ENCODE measurements around the gene DLGAP5. TPM values are rescaled to one million over a fixed set of nuclear protein-coding genes. Genes with fewer than 3 reads are reported as not detected.

The DLGAP5 gene
- total RNA-seq, 2 donors from 2014 or later = 0.12 TPM; not detected in 1

DNA sequence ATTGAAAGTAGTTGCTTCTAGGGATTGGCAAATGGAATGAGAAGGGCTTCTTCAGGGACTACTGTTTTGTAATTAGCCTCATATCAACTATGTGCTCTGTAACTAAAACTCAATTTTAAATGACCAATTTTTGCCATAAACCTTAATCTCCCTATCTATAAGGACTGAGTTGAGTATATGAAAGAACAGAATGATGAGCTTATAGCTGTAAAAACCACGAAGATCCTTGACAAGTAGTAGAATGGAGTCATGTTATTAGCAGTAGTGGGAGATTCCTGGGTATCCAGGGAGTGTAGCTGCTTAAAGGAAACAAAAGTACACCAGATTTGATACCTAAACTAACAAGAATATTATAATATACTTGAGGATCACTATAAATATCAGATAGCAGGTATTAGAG, 34.3 kb downstream of the DLGAP5 start:
- H3K4me1 Mint-ChIP-seq = peaks cover 27% of the 10 kb centered on the region
- peaks cover 2% of the 10 kb centered on the region for H3K36me3 Mint-ChIP-seq (ENCODE audit: low read depth)
- H3K4me3 Mint-ChIP-seq = no peak overlapping the region
- H3K27ac Mint-ChIP-seq = peak overlapping the region; percentile 54
- ATAC-seq (no peak), DNase-seq (no peak)
- no peaks in the 10 kb centered on the region for H3K27me3 Mint-ChIP-seq
- no peaks in the 10 kb centered on the region for H3K9me3 ChIP-seq (ENCODE audit: control insufficient read depth, low read length, poor library complexity, severe bottlenecking)

DNA sequence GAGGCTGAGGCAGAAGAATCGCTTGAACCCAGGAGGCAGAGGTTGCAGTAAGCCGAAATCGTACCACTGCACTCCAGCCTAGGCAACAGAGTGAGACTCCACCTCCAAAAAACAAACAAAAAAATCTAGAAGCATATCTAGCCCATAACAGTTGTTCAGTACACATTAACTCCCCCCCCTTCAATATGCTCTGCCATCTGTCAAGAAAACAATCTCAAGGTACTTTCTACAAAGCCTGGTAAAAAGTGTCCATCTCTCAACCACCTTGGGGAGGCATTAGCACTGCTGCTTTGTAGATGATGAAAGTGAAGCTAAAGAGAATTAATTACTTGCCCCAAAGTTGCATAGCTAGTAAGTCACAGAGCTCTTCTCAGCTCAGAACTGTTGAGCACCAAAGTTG, 37.4 kb downstream of the DLGAP5 start:
- peaks cover 18% of the 10 kb centered on the region for H3K4me1 Mint-ChIP-seq
- no peaks in the 10 kb centered on the region for H3K36me3 Mint-ChIP-seq (ENCODE audit: low read depth)
- H3K9me3 ChIP-seq (ENCODE audit: control insufficient read depth, low read length, poor library complexity, severe bottlenecking) = no peaks in the 10 kb centered on the region
- H3K4me3 Mint-ChIP-seq = no peak overlapping the region
- H3K27me3 Mint-ChIP-seq = no peaks in the 10 kb centered on the region
- ATAC-seq = no peak
- H3K27ac Mint-ChIP-seq = no peak overlapping the region
- no peak for DNase-seq

DNA sequence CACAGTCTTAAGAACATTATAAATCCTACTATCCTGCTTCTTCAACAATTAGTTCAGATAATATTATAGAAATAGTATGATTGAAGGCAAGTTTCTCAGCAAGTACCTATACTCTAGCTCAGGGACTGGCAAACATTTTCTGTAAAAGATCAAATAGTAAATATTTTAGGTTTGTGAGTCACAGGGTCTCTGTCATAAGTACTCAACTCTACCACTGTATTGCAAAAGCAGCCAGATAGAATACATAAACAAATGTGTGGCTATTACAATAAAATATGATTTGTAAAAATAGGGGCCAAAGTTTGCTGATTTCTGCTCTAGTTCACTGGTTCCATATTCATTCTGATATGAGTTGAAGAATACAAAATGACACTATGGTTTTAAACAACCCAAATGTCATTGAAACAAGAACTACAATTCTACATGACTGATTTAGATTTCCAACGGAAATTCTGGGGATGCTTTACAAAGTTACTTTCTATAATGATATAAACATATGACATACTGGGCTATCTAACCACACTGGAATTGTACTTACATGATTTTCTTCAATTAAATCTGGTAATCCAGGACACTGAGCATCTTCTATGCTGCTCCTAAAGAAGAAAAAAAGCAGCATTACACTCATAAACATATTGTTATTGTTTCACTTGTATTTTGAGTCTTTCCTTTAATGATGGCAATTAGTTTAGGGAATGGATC, 39.2 kb downstream of the DLGAP5 start:
- no peak overlapping the region for H3K27ac Mint-ChIP-seq
- DNase-seq = no peak
- no peaks in the 10 kb centered on the region for H3K27me3 Mint-ChIP-seq
- H3K36me3 Mint-ChIP-seq (ENCODE audit: low read depth) = no peaks in the 10 kb centered on the region
- H3K9me3 ChIP-seq (ENCODE audit: control insufficient read depth, low read length, poor library complexity, severe bottlenecking) = no peaks in the 10 kb centered on the region
- ATAC-seq = no peak
- H3K4me1 Mint-ChIP-seq = peaks cover 11% of the 10 kb centered on the region
- H3K4me3 Mint-ChIP-seq = no peak overlapping the region

DNA sequence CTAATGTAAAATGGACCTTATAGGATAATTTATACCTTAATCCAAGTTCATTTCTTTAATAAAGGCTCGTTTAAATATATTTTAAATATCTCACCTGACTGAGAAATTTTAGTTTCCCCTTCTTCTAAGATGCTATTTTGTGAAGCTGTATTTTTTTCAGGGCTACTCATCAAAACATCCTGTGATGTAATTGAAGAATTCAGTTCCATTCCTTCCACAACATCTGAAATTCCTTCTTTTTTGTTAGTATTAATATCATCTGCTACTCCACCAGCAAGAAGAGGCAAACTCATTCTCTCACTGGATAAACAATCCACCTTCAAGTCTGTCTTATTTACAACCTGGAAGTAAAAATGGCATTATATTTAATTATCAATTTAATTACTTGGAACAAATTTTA, 39.8 kb downstream of the DLGAP5 start:
- H3K27ac Mint-ChIP-seq = peak overlapping the region; percentile 6
- no peaks in the 10 kb centered on the region for H3K9me3 ChIP-seq (ENCODE audit: control insufficient read depth, low read length, poor library complexity, severe bottlenecking)
- ATAC-seq = no peak
- no peaks in the 10 kb centered on the region for H3K27me3 Mint-ChIP-seq
- H3K4me1 Mint-ChIP-seq = peaks cover 5% of the 10 kb centered on the region
- no peak for DNase-seq
- no peak overlapping the region for H3K4me3 Mint-ChIP-seq
- no peaks in the 10 kb centered on the region for H3K36me3 Mint-ChIP-seq (ENCODE audit: low read depth)

DNA sequence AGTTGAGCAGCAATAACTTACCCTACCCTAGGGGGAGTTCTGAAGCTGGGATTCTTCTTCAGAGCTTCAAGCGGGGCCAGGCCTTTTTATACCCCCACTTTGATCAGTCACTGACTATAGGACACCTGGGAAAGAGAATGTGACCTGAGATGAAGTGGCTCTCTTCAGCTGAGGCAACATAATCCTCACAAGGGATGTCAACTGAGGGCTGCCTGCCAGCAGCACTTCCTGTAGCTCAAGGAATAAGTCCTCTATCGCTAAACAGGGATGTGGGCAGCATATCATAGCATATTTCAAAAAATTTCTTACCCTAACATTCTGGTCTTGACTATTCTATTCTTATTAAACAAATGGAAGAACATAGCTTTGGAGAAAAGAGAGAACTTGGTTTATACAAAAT, 45.0 kb downstream of the DLGAP5 start:
- no peaks in the 10 kb centered on the region for H3K9me3 ChIP-seq (ENCODE audit: control insufficient read depth, low read length, poor library complexity, severe bottlenecking)
- H3K36me3 Mint-ChIP-seq (ENCODE audit: low read depth) = no peaks in the 10 kb centered on the region
- peaks cover 5% of the 10 kb centered on the region for H3K4me1 Mint-ChIP-seq
- H3K27ac Mint-ChIP-seq = no peak overlapping the region
- H3K4me3 Mint-ChIP-seq = no peak overlapping the region
- no peaks in the 10 kb centered on the region for H3K27me3 Mint-ChIP-seq
- ATAC-seq (no peak), DNase-seq (no peak)

DNA sequence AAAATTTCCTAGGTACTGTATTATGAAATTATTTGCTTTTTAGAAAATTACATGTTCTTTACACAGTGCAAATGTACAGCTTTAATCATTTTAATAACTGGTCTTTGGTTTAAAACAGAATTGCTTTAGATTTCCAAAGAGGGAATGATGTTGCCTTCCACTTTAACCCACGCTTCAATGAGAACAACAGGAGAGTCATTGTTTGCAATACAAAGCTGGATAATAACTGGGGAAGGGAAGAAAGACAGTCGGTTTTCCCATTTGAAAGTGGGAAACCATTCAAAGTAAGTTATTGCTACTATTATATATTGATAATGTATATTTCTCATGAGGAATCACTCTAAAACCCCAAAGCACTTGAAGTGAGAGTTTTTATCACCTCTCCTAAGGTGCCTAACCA, 48.9 kb downstream of the DLGAP5 start:
- H3K36me3 Mint-ChIP-seq (ENCODE audit: low read depth) = peaks cover 5% of the 10 kb centered on the region
- ATAC-seq (no peak), DNase-seq (no peak)
- no peaks in the 10 kb centered on the region for H3K27me3 Mint-ChIP-seq
- H3K9me3 ChIP-seq (ENCODE audit: control insufficient read depth, low read length, poor library complexity, severe bottlenecking) = no peaks in the 10 kb centered on the region
- H3K4me1 Mint-ChIP-seq = peaks cover 5% of the 10 kb centered on the region
- no peak overlapping the region for H3K27ac Mint-ChIP-seq
- no peak overlapping the region for H3K4me3 Mint-ChIP-seq

DNA sequence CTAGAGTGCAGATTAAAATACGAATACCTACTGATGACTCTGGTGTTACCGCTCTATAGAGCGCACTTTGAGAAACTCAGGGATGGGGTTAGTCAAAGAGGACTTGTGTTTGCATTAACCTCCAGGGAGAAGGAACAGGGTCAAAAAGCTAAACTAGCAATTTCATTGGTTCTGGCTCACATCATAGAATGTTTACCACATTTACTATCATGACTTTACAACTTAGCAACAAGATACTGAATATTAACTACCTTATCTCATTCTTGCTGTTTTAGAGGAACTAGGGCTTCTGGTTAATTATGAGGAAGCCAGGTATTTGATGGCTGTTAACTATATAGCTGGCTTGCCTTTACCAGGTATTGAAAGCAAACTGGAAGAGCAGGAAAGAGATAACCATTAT, 49.6 kb downstream of the DLGAP5 start:
- Mint-ChIP-seq H3K36me3 (ENCODE audit: low read depth) (peaks cover 5% of the 10 kb centered on the region), H3K4me3 (no peak overlapping the region)

DNA sequence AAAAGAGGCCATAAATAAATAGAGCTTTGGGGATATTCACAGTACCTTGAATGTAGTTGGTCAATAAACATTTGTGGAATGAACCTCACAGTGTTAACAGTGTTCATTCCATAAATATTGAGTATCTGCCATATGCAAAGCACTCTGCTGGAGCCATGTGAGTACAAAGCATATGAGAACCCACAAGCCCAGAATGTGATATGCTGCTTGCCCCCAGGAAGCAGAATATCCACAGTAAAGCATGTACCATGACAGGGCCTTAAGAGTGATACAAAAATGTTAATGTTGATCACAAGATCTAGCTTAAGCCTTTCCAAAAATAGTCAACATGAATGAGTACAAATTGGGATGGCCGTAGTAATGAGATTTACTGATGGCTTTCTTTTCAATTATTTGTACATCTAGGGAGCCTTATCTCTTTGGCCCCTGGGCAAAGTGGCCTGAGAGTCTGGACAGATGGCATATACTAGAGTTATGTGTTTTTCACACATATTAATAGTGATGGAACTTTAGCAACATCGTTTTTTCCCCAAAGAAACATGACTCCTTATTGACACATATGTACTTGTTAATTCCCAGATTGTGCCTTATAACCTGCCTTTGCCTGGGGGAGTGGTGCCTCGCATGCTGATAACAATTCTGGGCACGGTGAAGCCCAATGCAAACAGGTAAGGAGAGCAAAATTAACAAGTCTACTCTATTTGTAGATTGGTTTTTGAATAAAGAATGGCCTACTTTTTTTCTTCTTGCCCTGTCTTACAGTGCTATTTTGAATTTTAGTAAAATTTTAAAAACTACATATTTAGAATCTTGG, 51.5 kb downstream of the DLGAP5 start:
- DNase-seq (no peak), ATAC-seq (no peak)
- Mint-ChIP-seq H3K4me1 (peaks cover 10% of the 10 kb centered on the region), H3K27ac (no peak overlapping the region), H3K4me3 (no peak overlapping the region), H3K36me3 (ENCODE audit: low read depth) (peaks cover 5% of the 10 kb centered on the region), H3K27me3 (no peaks in the 10 kb centered on the region)
- no peaks in the 10 kb centered on the region for H3K9me3 ChIP-seq (ENCODE audit: control insufficient read depth, low read length, poor library complexity, severe bottlenecking)

More for the DNA sequence above, 49.6 kb downstream of the DLGAP5 start:
- no peaks in the 10 kb centered on the region for H3K27me3 Mint-ChIP-seq
- DNase-seq = no peak
- ATAC-seq = no peak
- H3K27ac Mint-ChIP-seq = peak overlapping the region; percentile 44
- H3K4me1 Mint-ChIP-seq = peaks cover 7% of the 10 kb centered on the region
- H3K9me3 ChIP-seq (ENCODE audit: control insufficient read depth, low read length, poor library complexity, severe bottlenecking) = no peaks in the 10 kb centered on the region

DNA sequence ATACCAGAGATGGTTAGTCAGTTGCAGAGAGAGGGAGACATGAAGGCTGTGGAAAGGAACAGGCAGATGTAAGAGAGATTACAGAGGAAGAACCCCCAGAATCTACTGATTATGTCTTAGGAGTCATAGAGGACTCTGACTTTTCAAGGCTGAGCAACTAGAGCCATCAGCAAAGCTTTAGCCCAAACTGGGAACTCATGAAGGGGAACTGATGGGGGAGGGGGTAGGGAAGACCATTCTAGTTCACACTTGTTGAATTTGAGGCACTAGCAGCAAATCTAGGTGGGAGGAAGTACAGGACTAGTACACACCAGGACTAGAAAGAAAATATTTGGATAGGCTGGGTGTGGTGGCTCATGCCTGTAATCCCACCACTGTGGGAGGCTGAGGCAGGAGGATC, 52.2 kb downstream of the DLGAP5 start:
- Mint-ChIP-seq H3K4me3 (no peak overlapping the region), H3K27me3 (no peaks in the 10 kb centered on the region), H3K4me1 (peaks cover 10% of the 10 kb centered on the region), H3K27ac (peak overlapping the region; percentile 8), H3K36me3 (ENCODE audit: low read depth) (peaks cover 5% of the 10 kb centered on the region)
- no peaks in the 10 kb centered on the region for H3K9me3 ChIP-seq (ENCODE audit: control insufficient read depth, low read length, poor library complexity, severe bottlenecking)
- DNase-seq (no peak), ATAC-seq (no peak)

DNA sequence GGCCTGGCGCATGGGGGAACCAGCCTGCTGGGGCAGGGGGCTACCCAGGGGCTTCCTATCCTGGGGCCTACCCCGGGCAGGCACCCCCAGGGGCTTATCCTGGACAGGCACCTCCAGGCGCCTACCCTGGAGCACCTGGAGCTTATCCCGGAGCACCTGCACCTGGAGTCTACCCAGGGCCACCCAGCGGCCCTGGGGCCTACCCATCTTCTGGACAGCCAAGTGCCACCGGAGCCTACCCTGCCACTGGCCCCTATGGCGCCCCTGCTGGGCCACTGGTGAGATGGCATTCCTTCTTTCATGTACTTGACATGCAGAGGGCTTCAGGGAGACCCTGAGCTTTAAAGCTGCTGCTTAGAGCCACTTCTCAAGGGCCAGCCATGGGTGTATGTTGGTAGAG, 53.3 kb downstream of the DLGAP5 start:
- H3K4me3 Mint-ChIP-seq = no peak overlapping the region
- H3K9me3 ChIP-seq (ENCODE audit: control insufficient read depth, low read length, poor library complexity, severe bottlenecking) = no peaks in the 10 kb centered on the region
- peaks cover 5% of the 10 kb centered on the region for H3K36me3 Mint-ChIP-seq (ENCODE audit: low read depth)
- DNase-seq (no peak), ATAC-seq (no peak)
- H3K27ac Mint-ChIP-seq = peak overlapping the region; percentile 8
- H3K4me1 Mint-ChIP-seq = peaks cover 9% of the 10 kb centered on the region
- no peaks in the 10 kb centered on the region for H3K27me3 Mint-ChIP-seq

DNA sequence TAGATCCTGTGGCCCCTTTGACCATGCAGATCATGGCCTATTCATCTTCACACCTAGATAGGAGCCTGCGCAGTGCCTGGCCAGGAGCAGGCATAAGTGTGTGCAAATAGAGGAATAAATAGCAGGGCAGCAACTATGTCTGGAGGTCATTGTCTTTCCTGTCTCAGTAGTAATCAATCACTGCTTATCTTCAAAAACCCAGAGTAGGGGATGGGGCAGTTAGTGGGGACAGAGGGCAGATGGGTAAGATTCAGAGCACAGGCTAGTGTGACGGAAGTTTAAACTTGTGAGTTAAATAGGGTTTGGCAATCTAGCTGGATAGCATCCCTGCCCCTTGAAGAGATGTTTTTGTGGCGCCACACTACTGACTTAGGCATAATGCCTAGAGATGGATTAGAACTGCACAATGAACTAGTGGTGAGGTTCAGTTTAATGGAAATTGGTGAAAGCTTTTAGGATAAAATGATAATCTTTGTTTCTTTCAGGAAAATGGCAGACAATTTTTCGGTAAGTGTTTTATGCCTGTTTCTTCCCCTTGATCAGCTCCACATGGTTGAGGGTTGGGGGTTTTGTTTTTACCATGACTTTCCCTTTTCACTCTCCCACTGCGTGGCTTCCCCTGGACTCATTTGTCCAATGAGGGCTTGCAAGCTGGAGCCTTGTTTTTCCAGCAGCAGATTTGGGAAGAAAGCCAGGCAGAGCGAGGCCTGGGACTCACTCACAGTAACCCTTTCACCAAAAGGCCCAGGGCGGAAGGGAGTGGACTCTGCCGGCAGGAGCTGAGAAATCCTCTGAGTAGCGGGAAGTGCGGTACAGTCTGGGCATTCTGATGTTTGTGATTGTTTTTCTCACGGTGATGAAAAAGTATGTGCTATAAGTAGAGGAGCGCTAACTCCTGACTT, 54.2 kb downstream of the DLGAP5 start:
- no peak for DNase-seq
- H3K27ac Mint-ChIP-seq = peak overlapping the region; percentile 57
- no peak for ATAC-seq
- peaks cover 8% of the 10 kb centered on the region for H3K4me1 Mint-ChIP-seq
- peaks cover 5% of the 10 kb centered on the region for H3K36me3 Mint-ChIP-seq (ENCODE audit: low read depth)
- H3K27me3 Mint-ChIP-seq = no peaks in the 10 kb centered on the region
- H3K9me3 ChIP-seq (ENCODE audit: control insufficient read depth, low read length, poor library complexity, severe bottlenecking) = no peaks in the 10 kb centered on the region
- no peak overlapping the region for H3K4me3 Mint-ChIP-seq

DNA sequence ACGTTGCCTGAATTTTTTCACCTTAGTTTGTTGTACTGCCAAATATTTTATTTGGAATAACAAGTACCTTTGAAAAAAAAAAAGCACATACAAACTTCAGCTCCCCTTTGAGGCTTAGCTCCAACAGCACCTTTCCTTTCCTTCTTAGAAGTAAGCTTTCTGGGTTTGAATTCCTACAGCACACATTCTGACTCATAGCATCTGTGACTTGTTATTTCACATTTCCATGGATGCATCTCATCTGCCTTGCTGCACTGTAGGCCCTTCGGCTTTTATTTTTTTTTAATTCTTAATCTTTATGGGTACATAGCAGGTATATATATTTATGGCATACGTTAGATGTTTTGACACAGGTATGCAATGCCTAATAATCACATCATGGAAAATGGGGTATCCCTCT, 55.1 kb downstream of the DLGAP5 start:
- Mint-ChIP-seq H3K27me3 (no peaks in the 10 kb centered on the region), H3K4me1 (peaks cover 11% of the 10 kb centered on the region), H3K27ac (no peak overlapping the region), H3K36me3 (ENCODE audit: low read depth) (peaks cover 4% of the 10 kb centered on the region), H3K4me3 (no peak overlapping the region)
- no peak for ATAC-seq
- H3K9me3 ChIP-seq (ENCODE audit: control insufficient read depth, low read length, poor library complexity, severe bottlenecking) = no peaks in the 10 kb centered on the region
- DNase-seq = no peak

DNA sequence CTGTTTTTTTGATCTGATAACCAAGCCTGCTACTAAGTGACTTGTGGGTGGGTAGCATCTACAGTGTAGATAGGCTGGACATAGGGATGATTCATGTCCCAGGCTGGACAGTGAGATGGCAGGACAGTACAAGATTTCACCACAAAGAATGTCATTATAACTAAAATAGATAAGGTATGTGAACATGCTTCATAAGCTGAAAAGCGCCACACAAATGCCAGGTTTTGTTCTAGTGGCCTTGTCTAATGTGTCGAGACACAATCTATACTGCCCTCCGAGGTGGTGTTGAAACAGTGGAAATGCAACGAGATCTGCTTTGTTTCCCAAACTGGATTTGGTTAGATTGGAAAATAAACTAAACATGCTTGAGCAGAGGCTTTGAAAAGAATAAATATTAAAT, 58.0 kb downstream of the DLGAP5 start:
- ATAC-seq = no peak
- Mint-ChIP-seq H3K27ac (no peak overlapping the region), H3K36me3 (ENCODE audit: low read depth) (no peaks in the 10 kb centered on the region), H3K4me1 (peaks cover 17% of the 10 kb centered on the region), H3K27me3 (no peaks in the 10 kb centered on the region), H3K4me3 (no peak overlapping the region)
- no peaks in the 10 kb centered on the region for H3K9me3 ChIP-seq (ENCODE audit: control insufficient read depth, low read length, poor library complexity, severe bottlenecking)
- no peak for DNase-seq

Data from T-helper 17 cell (primary cell).